ENCODE measurements around the gene TMPRSS6. TPM values are rescaled to one million over a fixed set of nuclear protein-coding genes. Genes with fewer than 3 reads are reported as not detected.

The TMPRSS6 gene
- total and polyA plus RNA-seq, 2 donors (not counting 1 experiment from before 2014, with no cell fraction given), result 0.03 TPM; not detected in 1

GRCh38 chr22:37128555-37129281 lies 19.2 kb upstream of the TMPRSS6 start:
- no peak overlapping the region for H3K4me3 ChIP-seq (ENCODE audit: control extremely low read depth in 1 of 5, extremely low read depth in 1 of 5, insufficient read depth in 1 of 5, low read depth in 2 of 5, low read length in 4 of 5)
- no peaks in the 10 kb centered on the region for H3K4me1 ChIP-seq (ENCODE audit: control insufficient read depth in 2 of 2, insufficient read depth in 2 of 2, low read length in 2 of 2)
- no peak overlapping the region for H2AFZ ChIP-seq (ENCODE audit: insufficient read depth, low read depth, low read length, poor library complexity, severe bottlenecking)
- no peak overlapping the region for H3K27ac Mint-ChIP-seq
- no peaks in the 10 kb centered on the region for H3K27me3 ChIP-seq (replicated peaks in 1 of 4; ENCODE audit: control extremely low read depth in 1 of 4, control insufficient read depth in 3 of 4, insufficient read depth in 4 of 4, low read length in 3 of 4)
- POLR2A ChIA-PET, result no interaction called here
- H3K9me3 Mint-ChIP-seq (ENCODE audit: insufficient read depth), result no peaks in the 10 kb centered on the region
- H3K4me3 Mint-ChIP-seq, result no peak overlapping the region
- ATAC-seq (ENCODE audit: low read depth), result no peak
- TF ChIP-seq, protein P1, sequence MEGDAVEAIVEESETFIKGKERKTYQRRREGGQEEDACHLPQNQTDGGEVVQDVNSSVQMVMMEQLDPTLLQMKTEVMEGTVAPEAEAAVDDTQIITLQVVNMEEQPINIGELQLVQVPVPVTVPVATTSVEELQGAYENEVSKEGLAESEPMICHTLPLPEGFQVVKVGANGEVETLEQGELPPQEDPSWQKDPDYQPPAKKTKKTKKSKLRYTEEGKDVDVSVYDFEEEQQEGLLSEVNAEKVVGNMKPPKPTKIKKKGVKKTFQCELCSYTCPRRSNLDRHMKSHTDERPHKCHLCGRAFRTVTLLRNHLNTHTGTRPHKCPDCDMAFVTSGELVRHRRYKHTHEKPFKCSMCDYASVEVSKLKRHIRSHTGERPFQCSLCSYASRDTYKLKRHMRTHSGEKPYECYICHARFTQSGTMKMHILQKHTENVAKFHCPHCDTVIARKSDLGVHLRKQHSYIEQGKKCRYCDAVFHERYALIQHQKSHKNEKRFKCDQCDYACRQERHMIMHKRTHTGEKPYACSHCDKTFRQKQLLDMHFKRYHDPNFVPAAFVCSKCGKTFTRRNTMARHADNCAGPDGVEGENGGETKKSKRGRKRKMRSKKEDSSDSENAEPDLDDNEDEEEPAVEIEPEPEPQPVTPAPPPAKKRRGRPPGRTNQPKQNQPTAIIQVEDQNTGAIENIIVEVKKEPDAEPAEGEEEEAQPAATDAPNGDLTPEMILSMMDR (IDR thresholded peaks at IDR 0.05), result no peak
- no peak for TF ChIP-seq EZH2 (IDR thresholded peaks at IDR 0.05; ENCODE audit: borderline replicate concordance, insufficient read depth, low read depth, low read length, poor library complexity, severe bottlenecking)
- H3K9ac ChIP-seq (ENCODE audit: low read length), result no peak overlapping the region
- no peaks in the 10 kb centered on the region for H3K27me3 Mint-ChIP-seq
- no peak overlapping the region for H3K4me2 ChIP-seq (replicated peaks; ENCODE audit: low read depth, low read length, poor library complexity, severe bottlenecking)
- no peak for DNase-seq
- H3K27ac ChIP-seq (ENCODE audit: low read length in 2 of 2), result no peak overlapping the region
- H3K4me1 Mint-ChIP-seq, result peaks cover 1% of the 10 kb centered on the region
- H3K36me3 ChIP-seq (replicated peaks in 1 of 2; ENCODE audit: control extremely low read depth in 1 of 2, control insufficient read depth in 1 of 2, extremely low read depth in 1 of 2, insufficient read depth in 2 of 2, low read length in 1 of 2), result no peaks in the 10 kb centered on the region
- no peaks in the 10 kb centered on the region for H3K79me2 ChIP-seq (ENCODE audit: control insufficient read depth, insufficient read depth, low read length)
- CTCF ChIA-PET, result no interaction called here
- no peaks in the 10 kb centered on the region for H3K9me3 ChIP-seq (ENCODE audit: control extremely low read depth in 1 of 3, control insufficient read depth in 2 of 3, insufficient read depth in 1 of 3, low read length in 2 of 3)
- WGBS (ENCODE audit: insufficient coverage), result 87% methylated on average over 7 of the region's 12 CpGs
- no peaks in the 10 kb centered on the region for H4K20me1 ChIP-seq (ENCODE audit: control insufficient read depth, insufficient read depth, low read length, poor library complexity, severe bottlenecking)
- intact Hi-C loops (cut with micrococcal nuclease), result no loop called here

DNA sequence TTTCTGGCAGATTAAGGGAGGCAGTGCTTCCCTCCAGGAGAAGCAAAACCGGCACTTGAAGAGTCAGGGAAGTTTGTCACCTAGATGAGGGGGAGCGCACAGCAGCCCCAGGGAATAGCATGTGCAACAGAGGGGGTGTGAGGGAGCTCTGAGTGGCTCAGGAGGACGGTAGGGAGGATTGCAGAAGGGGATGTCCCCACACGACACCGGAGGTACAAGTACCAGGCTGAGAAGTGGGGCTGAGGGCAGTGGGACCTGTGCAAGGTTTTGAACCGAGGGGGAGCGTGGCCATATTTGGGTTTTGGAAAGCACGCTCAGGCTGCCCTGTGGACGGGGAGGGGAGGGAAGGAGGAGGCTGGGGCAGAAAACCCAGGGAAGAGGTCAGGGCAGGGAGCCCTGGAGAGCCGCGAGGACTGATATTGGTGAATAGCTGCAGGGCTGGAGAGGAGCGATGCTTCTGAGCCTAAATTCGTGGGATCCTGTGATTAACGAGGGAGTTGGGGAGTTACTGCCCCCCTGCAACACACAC lies 17.9 kb upstream of the TMPRSS6 start:
- Mint-ChIP-seq H3K4me3 (no peak overlapping the region), H3K27ac (no peak overlapping the region), H3K9me3 (ENCODE audit: insufficient read depth) (no peaks in the 10 kb centered on the region), H3K27me3 (no peaks in the 10 kb centered on the region), H3K4me1 (peaks cover 10% of the 10 kb centered on the region)
- no peak for TF ChIP-seq EZH2 (IDR thresholded peaks at IDR 0.05; ENCODE audit: borderline replicate concordance, insufficient read depth, low read depth, low read length, poor library complexity, severe bottlenecking)
- TF ChIP-seq, protein P1 (IDR thresholded peaks at IDR 0.05), result no peak
- DNase-seq, result no peak
- H3K36me3 ChIP-seq (replicated peaks in 1 of 2; ENCODE audit: control extremely low read depth in 1 of 2, control insufficient read depth in 1 of 2, extremely low read depth in 1 of 2, insufficient read depth in 2 of 2, low read length in 1 of 2), result no peaks in the 10 kb centered on the region
- no peak overlapping the region for H3K9ac ChIP-seq (ENCODE audit: low read length)
- CTCF ChIA-PET, result interaction anchor here (0.6 kb wide), 1 partner anchor 350 kb away, joined by 3 read pairs; no protein-coding TSS in a partner anchor
- no peak overlapping the region for H3K4me3 ChIP-seq (ENCODE audit: control extremely low read depth in 1 of 5, extremely low read depth in 1 of 5, insufficient read depth in 1 of 5, low read depth in 2 of 5, low read length in 4 of 5)
- ATAC-seq (ENCODE audit: low read depth), result no peak
- WGBS (ENCODE audit: insufficient coverage), result 92% methylated on average over 14 of the region's 14 CpGs
- H4K20me1 ChIP-seq (ENCODE audit: control insufficient read depth, insufficient read depth, low read length, poor library complexity, severe bottlenecking), result no peaks in the 10 kb centered on the region
- no peak overlapping the region for H3K27ac ChIP-seq (ENCODE audit: low read length in 2 of 2)
- H3K4me2 ChIP-seq (replicated peaks; ENCODE audit: low read depth, low read length, poor library complexity, severe bottlenecking), result no peak overlapping the region
- intact Hi-C loops (cut with micrococcal nuclease), result no loop called here
- no peaks in the 10 kb centered on the region for H3K9me3 ChIP-seq (ENCODE audit: control extremely low read depth in 1 of 3, control insufficient read depth in 2 of 3, insufficient read depth in 1 of 3, low read length in 2 of 3)
- H3K4me1 ChIP-seq (ENCODE audit: control insufficient read depth in 2 of 2, insufficient read depth in 2 of 2, low read length in 2 of 2), result peaks cover 5 to 6% of the 10 kb centered on the region in 2 donors
- no peak overlapping the region for H2AFZ ChIP-seq (ENCODE audit: insufficient read depth, low read depth, low read length, poor library complexity, severe bottlenecking)
- POLR2A ChIA-PET, result no interaction called here
- no peaks in the 10 kb centered on the region for H3K27me3 ChIP-seq (replicated peaks in 1 of 4; ENCODE audit: control extremely low read depth in 1 of 4, control insufficient read depth in 3 of 4, insufficient read depth in 4 of 4, low read length in 3 of 4)
- H3K79me2 ChIP-seq (ENCODE audit: control insufficient read depth, insufficient read depth, low read length), result no peaks in the 10 kb centered on the region
